Panc1 (cell line): ENCODE results near the gene CCDC85A. TPM values are rescaled to one million over a fixed set of nuclear protein-coding genes. Genes with fewer than 3 reads are reported as not detected.

Experiments used
- ATAC-seq: fragments of 200-7000 bp; cut with Tn5 transposase; 2 replicates; pipeline ENCODE4 v1.9.1; 2020; ENCODE audit warnings: mild to moderate bottlenecking, moderate library complexity
- BruUV-seq: library from RNA; stranded (reverse); fragments of 400-500 nt; replicated peaks from 2 replicates; lab custom pipeline; 2021; lab: Mats Ljungman, UMichigan
- CTCF ChIA-PET: fragments of 300-600 bp; sonication (Branson Sonifier 250); formaldehyde crosslinking; loops from one replicate; lab custom pipeline; 2022; ENCODE audit warnings: antibody characterized with exemption; lab: Charles Lee
- POLR2A ChIA-PET: fragments of 300-600 bp; sonication (Branson Sonifier 250); formaldehyde crosslinking; loops from one replicate; lab custom pipeline; 2022; ENCODE audit warnings: antibody characterized with exemption; lab: Charles Lee
- DNase-seq: peaks from one replicate; pipeline ENCODE4 v3.0.0-alpha.2; 2010; ENCODE audit warnings: low read depth, low spot score
- H3K27ac ChIP-seq: 2 replicates; pipeline ENCODE4 v1.5.1; 2011; ENCODE audit warnings: mild to moderate bottlenecking, low read length, inconsistent platforms
- H3K27me3 ChIP-seq: fragments of 200-500 bp; sonication (Bioruptor generic); 2 replicates; pipeline ENCODE4 v1.6.0; 2014; ENCODE audit warnings: low read length, inconsistent platforms; ENCODE audit not compliant: control insufficient read depth, insufficient read depth
- H3K36me3 ChIP-seq: fragments of 200-500 bp; sonication (Bioruptor generic); 2 replicates; pipeline ENCODE4 v1.5.1; 2014; ENCODE audit warnings: inconsistent platforms, mild to moderate bottlenecking, low read length, moderate library complexity; ENCODE audit not compliant: control insufficient read depth, insufficient read depth
- H3K4me1 ChIP-seq: 2 replicates; pipeline ENCODE4 v1.5.1; 2011; ENCODE audit warnings: inconsistent platforms, mild to moderate bottlenecking, low read length, moderate library complexity; ENCODE audit not compliant: control insufficient read depth, insufficient read depth
- H3K4me3 ChIP-seq, 2 experiments: 2 replicates each; pipeline ENCODE4 v1.5.1; 2011 to 2012; ENCODE audit warnings: low read depth in 2 of 2, low read length in 2 of 2, mild to moderate bottlenecking in 2 of 2, inconsistent platforms in 1 of 2, moderate library complexity in 1 of 2
- H3K9me3 ChIP-seq: fragments of 200-500 bp; sonication (Bioruptor generic); 2 replicates; pipeline ENCODE4 v1.5.1; 2014; ENCODE audit warnings: low read depth, mild to moderate bottlenecking, inconsistent platforms, low read length, moderate library complexity; ENCODE audit not compliant: control insufficient read depth, insufficient read depth
- POLR2AphosphoS5 ChIP-seq: IDR thresholded peaks from 2 replicates; pipeline ENCODE4 v1.6.1; 2012; ENCODE audit warnings: mild to moderate bottlenecking, low read depth, low read length, moderate library complexity
- SIN3A ChIP-seq: IDR thresholded peaks from 2 replicates; pipeline ENCODE4 v1.6.1; 2012; ENCODE audit warnings: low read depth, mild to moderate bottlenecking, low read length, moderate library complexity, borderline replicate concordance; ENCODE audit not compliant: insufficient read depth
- TCF7L2 ChIP-seq: IDR thresholded peaks from 2 replicates; pipeline ENCODE4 v1.6.1; 2011; ENCODE audit warnings: mild to moderate bottlenecking, low read depth, low read length, inconsistent platforms
- in situ Hi-C: cut with HindIII; loops from 2 replicates; pipeline ENCODE4 v1.10.0; 2016; ENCODE audit warnings: low sequenced_read_pairs, low pct_unique_long_range_greater_than_20kb
- intact Hi-C: fragments of 100-400 bp; cut with micrococcal nuclease; formaldehyde crosslinking; loops from one replicate; pipeline ENCODE4 v1.10.0; 2022; ENCODE audit not compliant: unreplicated experiment
- total RNA-seq: library from RNA; stranded (reverse); gene quantifications from one replicate; pipeline ENCODE4 v1.2.1, GENCODE V29; 2021; ENCODE audit not compliant: unreplicated experiment
- TF ChIP-seq, protein P1 (sequence below): fragments of 450-650 bp; IDR thresholded peaks from 2 replicates; pipeline ENCODE4 v1.5.1; 2017; ENCODE audit warnings: mild to moderate bottlenecking
- TF ChIP-seq, protein P2 (sequence below), 2 experiments: IDR thresholded peaks; 2 replicates each; pipeline ENCODE4 v1.6.1; 2011 to 2012; ENCODE audit warnings: low read depth in 2 of 2, control low read depth in 1 of 2, low read length in 1 of 2, mild to moderate bottlenecking in 1 of 2, moderate library complexity in 1 of 2; ENCODE audit not compliant: insufficient read depth in 1 of 2

Gene CCDC85A
- total RNA-seq, 1 experiment from 2014 or later, result 0.05 TPM

DNA sequence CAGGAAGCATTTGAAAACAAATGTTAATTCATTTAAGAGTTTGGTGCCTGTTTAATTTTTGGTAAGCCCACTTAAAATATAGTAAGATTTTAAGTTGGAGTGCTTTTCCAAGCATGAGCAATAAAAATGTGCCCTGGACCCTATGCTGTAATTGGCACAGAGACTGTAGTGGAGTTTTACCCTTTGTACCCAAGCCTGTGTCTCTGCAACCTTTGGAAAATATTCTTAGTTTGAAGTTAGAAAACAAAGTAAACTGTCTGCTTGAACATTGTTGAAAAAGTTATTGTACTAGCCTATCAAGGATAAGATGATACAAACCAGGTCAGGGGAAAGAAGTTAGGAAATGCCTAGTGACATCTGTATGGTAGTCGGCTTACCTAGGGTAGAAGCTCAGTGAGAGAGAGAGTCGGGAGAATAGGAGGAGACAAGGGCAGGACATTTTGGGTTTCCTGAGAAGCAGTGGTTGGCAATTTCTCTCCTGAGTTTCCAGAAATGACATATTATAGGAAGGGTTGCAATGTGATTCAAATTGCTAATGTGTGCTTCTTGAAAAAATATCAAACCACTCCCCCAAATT lies 66.5 kb downstream of the CCDC85A start:
- in situ Hi-C loops, result no loop called here
- Histone ChIP-seq H3K27ac (no peak overlapping the region), H3K9me3 (no peaks in the 10 kb centered on the region), H3K27me3 (no peaks in the 10 kb centered on the region), H3K4me1 (no peaks in the 10 kb centered on the region), H3K4me3 (no peak overlapping the region), H3K36me3 (no peaks in the 10 kb centered on the region)
- intact Hi-C loops, result no loop called here
- POLR2A ChIA-PET, result no interaction called here
- ATAC-seq (no peak), DNase-seq (no peak)
- no peak for TF ChIP-seq POLR2AphosphoS5
- TF ChIP-seq, protein P1, sequence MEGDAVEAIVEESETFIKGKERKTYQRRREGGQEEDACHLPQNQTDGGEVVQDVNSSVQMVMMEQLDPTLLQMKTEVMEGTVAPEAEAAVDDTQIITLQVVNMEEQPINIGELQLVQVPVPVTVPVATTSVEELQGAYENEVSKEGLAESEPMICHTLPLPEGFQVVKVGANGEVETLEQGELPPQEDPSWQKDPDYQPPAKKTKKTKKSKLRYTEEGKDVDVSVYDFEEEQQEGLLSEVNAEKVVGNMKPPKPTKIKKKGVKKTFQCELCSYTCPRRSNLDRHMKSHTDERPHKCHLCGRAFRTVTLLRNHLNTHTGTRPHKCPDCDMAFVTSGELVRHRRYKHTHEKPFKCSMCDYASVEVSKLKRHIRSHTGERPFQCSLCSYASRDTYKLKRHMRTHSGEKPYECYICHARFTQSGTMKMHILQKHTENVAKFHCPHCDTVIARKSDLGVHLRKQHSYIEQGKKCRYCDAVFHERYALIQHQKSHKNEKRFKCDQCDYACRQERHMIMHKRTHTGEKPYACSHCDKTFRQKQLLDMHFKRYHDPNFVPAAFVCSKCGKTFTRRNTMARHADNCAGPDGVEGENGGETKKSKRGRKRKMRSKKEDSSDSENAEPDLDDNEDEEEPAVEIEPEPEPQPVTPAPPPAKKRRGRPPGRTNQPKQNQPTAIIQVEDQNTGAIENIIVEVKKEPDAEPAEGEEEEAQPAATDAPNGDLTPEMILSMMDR, result no peak
- TF ChIP-seq TCF7L2, result no peak
- TF ChIP-seq SIN3A, result no peak
- TF ChIP-seq, protein P2, sequence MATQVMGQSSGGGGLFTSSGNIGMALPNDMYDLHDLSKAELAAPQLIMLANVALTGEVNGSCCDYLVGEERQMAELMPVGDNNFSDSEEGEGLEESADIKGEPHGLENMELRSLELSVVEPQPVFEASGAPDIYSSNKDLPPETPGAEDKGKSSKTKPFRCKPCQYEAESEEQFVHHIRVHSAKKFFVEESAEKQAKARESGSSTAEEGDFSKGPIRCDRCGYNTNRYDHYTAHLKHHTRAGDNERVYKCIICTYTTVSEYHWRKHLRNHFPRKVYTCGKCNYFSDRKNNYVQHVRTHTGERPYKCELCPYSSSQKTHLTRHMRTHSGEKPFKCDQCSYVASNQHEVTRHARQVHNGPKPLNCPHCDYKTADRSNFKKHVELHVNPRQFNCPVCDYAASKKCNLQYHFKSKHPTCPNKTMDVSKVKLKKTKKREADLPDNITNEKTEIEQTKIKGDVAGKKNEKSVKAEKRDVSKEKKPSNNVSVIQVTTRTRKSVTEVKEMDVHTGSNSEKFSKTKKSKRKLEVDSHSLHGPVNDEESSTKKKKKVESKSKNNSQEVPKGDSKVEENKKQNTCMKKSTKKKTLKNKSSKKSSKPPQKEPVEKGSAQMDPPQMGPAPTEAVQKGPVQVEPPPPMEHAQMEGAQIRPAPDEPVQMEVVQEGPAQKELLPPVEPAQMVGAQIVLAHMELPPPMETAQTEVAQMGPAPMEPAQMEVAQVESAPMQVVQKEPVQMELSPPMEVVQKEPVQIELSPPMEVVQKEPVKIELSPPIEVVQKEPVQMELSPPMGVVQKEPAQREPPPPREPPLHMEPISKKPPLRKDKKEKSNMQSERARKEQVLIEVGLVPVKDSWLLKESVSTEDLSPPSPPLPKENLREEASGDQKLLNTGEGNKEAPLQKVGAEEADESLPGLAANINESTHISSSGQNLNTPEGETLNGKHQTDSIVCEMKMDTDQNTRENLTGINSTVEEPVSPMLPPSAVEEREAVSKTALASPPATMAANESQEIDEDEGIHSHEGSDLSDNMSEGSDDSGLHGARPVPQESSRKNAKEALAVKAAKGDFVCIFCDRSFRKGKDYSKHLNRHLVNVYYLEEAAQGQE (IDR thresholded peaks at IDR 0.05; ENCODE audit: insufficient read depth in 1 of 2, low read depth in 2 of 2, low read length in 1 of 2), result no peak
- CTCF ChIA-PET, result no interaction called here
- BruUV-seq, result no TSS peak

DNA sequence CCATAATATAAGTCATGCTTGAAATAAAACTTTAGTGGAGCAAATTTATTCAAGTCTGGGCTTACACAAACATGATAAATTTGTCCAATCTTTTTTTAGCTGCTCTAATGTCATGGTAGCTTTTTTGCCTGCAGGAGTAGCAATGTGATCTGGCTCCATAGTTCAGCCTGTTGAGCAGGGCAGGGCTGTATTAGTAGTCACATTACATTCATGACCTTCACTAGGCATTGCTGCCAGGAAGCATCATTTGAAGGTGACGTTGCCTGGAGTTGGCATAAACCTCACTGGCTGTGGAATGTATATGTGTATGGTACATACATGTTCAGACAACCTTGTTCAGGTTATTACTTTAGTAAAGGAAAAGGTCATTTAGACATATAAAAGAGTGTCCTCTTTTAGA lies 76.6 kb downstream of the CCDC85A start:
- intact Hi-C loops, result no loop called here
- DNase-seq, result no peak
- Histone ChIP-seq H3K4me3 (no peak overlapping the region), H3K36me3 (no peaks in the 10 kb centered on the region), H3K4me1 (no peaks in the 10 kb centered on the region), H3K9me3 (no peaks in the 10 kb centered on the region), H3K27me3 (no peaks in the 10 kb centered on the region; the same call in 1 of the 2 replicates), H3K27ac (no peak overlapping the region)
- TF ChIP-seq TCF7L2 (no peak), SIN3A (no peak), POLR2AphosphoS5 (no peak)
- TF ChIP-seq, protein P1, result no peak
- TF ChIP-seq, protein P2 (IDR thresholded peaks at IDR 0.05; ENCODE audit: insufficient read depth in 1 of 2, low read depth in 2 of 2, low read length in 1 of 2), result no peak
- CTCF ChIA-PET, result no interaction called here
- in situ Hi-C loops, result no loop called here
- POLR2A ChIA-PET, result no interaction called here
- BruUV-seq, result no TSS peak
- ATAC-seq, result no peak
